ENCODE measurements around the gene ADCY7.
A peak's percentile ranks its signal among the peaks of the same experiment; 100 is the strongest.

The ADCY7 gene

GRCh38 chr16:50267151-50267631 lies 840 bp downstream of the ADCY7 start:
- Histone ChIP-seq H3K27me3 (ENCODE audit: control insufficient read depth in 2 of 2, insufficient read depth in 2 of 2, low read length in 2 of 2) (no peaks in the 10 kb centered on the region), H3K9ac (ENCODE audit: low read depth in 1 of 2, low read length in 2 of 2) (peak overlapping the region; percentile 56 to 75), H3K4me1 (ENCODE audit: control insufficient read depth in 2 of 2, insufficient read depth in 2 of 2, low read length in 2 of 2) (peaks cover 26 to 27% of the 10 kb centered on the region in 2 donors), H3K9me3 (ENCODE audit: control insufficient read depth in 2 of 2, low read length in 2 of 2) (no peaks in the 10 kb centered on the region), H3K27ac (ENCODE audit: low read depth in 2 of 2, low read length in 2 of 2) (peak overlapping the region; percentile 61 to 80), H3K4me3 (ENCODE audit: low read length in 2 of 2) (peak overlapping the region; percentile 26 to 69), H3K36me3 (ENCODE audit: control insufficient read depth in 2 of 2, insufficient read depth in 2 of 2, low read length in 2 of 2) (no peaks in the 10 kb centered on the region)

DNA sequence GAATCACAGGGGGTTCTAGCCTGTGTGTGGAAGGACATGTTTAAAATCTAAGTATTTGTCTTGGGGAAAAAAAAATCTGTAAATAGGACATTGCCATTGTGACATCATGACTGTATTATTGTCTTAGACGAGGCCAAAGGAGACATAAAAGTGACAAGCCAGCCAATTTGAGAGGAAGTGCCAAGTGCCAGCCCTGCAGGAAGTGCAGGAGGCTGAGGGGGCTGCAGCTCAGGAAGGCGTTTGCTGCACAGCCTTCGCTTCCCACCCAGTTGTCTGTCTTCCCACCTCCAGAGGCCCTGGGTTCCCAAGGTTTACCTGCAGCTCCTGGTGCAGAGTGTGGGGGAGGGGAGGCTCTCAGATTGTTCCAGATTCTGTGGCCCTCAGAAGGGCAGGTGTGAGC lies 1.3 kb downstream of the ADCY7 start:
- H3K36me3 ChIP-seq (ENCODE audit: control insufficient read depth in 2 of 2, insufficient read depth in 2 of 2, low read length in 2 of 2) = no peaks in the 10 kb centered on the region
- H3K4me3 ChIP-seq (ENCODE audit: low read length in 2 of 2) = peak overlapping the region in 1 of 2 donors; percentile 69
- H3K9me3 ChIP-seq (ENCODE audit: control insufficient read depth in 2 of 2, low read length in 2 of 2) = no peaks in the 10 kb centered on the region
- H3K27ac ChIP-seq (ENCODE audit: low read depth in 2 of 2, low read length in 2 of 2) = peak overlapping the region in 1 of 2 donors; percentile 61
- H3K4me1 ChIP-seq (ENCODE audit: control insufficient read depth in 2 of 2, insufficient read depth in 2 of 2, low read length in 2 of 2) = peaks cover 26 to 27% of the 10 kb centered on the region in 2 donors
- no peak overlapping the region for H3K9ac ChIP-seq (ENCODE audit: low read depth in 1 of 2, low read length in 2 of 2)
- H3K27me3 ChIP-seq (ENCODE audit: control insufficient read depth in 2 of 2, insufficient read depth in 2 of 2, low read length in 2 of 2) = no peaks in the 10 kb centered on the region

- H3K4me1 ChIP-seq (ENCODE audit: control insufficient read depth in 2 of 2, insufficient read depth in 2 of 2, low read length in 2 of 2) = peaks cover 26 to 29% of the 10 kb centered on the region in 2 donors
Observed at GRCh38 chr16:50268352-50268751, 2.0 kb downstream of the ADCY7 start.

DNA sequence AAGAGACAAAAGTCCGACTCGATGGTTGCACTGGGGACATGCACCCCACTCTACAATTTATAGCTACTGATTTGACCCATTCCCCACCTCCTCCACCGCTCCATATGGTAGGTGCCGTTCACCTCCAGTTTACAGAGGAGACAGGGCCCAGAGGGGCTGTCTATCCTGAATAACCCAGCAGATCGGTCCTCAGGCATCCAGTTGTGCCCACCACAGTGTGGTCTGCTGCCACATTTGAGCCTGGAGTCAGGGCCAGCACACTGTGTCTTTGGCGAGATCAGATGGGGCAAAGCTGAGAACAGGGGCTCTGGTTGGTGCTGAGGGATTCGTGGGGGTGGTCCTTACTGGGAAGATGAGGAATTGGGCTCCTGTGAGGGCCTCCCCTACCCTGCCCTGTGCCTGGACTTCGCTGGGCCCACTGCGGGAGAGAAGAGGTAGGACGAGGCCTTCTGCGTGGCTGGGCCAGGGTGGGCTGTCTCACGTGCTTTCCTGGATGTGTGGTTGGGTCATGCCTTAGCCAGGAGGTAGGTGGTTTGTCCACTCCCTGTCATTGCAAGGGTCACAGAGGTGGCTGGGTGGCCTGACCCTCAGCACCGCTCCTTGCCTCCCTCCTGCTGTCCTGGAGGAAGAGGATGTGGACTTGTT lies 2.8 kb downstream of the ADCY7 start:
- no peaks in the 10 kb centered on the region for H3K36me3 ChIP-seq (ENCODE audit: control insufficient read depth in 2 of 2, insufficient read depth in 2 of 2, low read length in 2 of 2)
- no peak overlapping the region for H3K9ac ChIP-seq (ENCODE audit: low read depth in 1 of 2, low read length in 2 of 2)
- H3K4me3 ChIP-seq (ENCODE audit: low read length in 2 of 2) = no peak overlapping the region
- no peaks in the 10 kb centered on the region for H3K27me3 ChIP-seq (ENCODE audit: control insufficient read depth in 2 of 2, insufficient read depth in 2 of 2, low read length in 2 of 2)
- no peak overlapping the region for H3K27ac ChIP-seq (ENCODE audit: low read depth in 2 of 2, low read length in 2 of 2)
- H3K9me3 ChIP-seq (ENCODE audit: control insufficient read depth in 2 of 2, low read length in 2 of 2) = no peaks in the 10 kb centered on the region
- peaks cover 26 to 31% of the 10 kb centered on the region in 2 donors for H3K4me1 ChIP-seq (ENCODE audit: control insufficient read depth in 2 of 2, insufficient read depth in 2 of 2, low read length in 2 of 2)

More at GRCh38 chr16:50268352-50268751, 2.0 kb downstream of the ADCY7 start:
- Histone ChIP-seq H3K9me3 (ENCODE audit: control insufficient read depth in 2 of 2, low read length in 2 of 2) (no peaks in the 10 kb centered on the region), H3K27ac (ENCODE audit: low read depth in 2 of 2, low read length in 2 of 2) (no peak overlapping the region), H3K36me3 (ENCODE audit: control insufficient read depth in 2 of 2, insufficient read depth in 2 of 2, low read length in 2 of 2) (no peaks in the 10 kb centered on the region), H3K4me3 (ENCODE audit: low read length in 2 of 2) (no peak overlapping the region), H3K9ac (ENCODE audit: low read depth in 1 of 2, low read length in 2 of 2) (no peak overlapping the region), H3K27me3 (ENCODE audit: control insufficient read depth in 2 of 2, insufficient read depth in 2 of 2, low read length in 2 of 2) (no peaks in the 10 kb centered on the region)

- Histone ChIP-seq H3K27me3 (ENCODE audit: control insufficient read depth in 2 of 2, insufficient read depth in 2 of 2, low read length in 2 of 2) (no peaks in the 10 kb centered on the region), H3K9me3 (ENCODE audit: control insufficient read depth in 2 of 2, low read length in 2 of 2) (no peaks in the 10 kb centered on the region), H3K27ac (ENCODE audit: low read depth in 2 of 2, low read length in 2 of 2) (no peak overlapping the region), H3K9ac (ENCODE audit: low read depth in 1 of 2, low read length in 2 of 2) (no peak overlapping the region), H3K36me3 (ENCODE audit: control insufficient read depth in 2 of 2, insufficient read depth in 2 of 2, low read length in 2 of 2) (no peaks in the 10 kb centered on the region), H3K4me3 (ENCODE audit: low read length in 2 of 2) (no peak overlapping the region), H3K4me1 (ENCODE audit: control insufficient read depth in 2 of 2, insufficient read depth in 2 of 2, low read length in 2 of 2) (peaks cover 26 to 31% of the 10 kb centered on the region in 2 donors)
Observed at GRCh38 chr16:50269769-50270509, 3.6 kb downstream of the ADCY7 start.

DNA sequence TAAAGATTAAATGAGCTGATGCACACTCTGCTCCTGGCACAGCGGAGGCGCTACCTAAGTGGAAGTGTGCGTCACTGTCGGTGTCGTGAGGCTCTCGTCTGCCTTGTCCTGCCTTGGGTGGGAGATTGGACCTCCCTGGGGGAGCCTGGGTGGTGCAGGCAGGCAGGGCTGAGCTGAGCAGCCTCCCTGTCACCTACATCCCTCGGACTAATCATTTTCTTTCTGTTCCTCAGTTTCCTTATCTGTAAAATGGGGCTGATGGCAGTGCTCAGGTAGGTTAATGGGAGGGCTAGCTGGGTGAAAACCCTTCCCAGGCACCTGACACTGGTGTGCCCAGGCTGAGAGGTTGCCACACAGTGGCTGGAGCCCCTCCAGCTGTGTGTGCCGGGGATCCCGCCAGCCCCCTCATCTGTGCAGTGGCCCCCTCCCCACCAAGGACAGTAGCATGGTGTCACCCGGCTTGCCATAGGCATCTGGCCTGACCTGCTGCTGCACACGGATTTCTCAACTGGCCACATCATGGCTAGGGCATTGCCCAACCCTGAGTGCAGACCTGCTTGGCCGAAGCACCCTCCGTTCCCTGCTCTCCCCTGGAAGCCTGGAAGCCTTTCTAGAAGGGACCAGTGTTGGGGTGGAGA lies 4.3 kb downstream of the ADCY7 start:
- no peak overlapping the region for H3K27ac ChIP-seq (ENCODE audit: low read depth in 2 of 2, low read length in 2 of 2)
- H3K4me3 ChIP-seq (ENCODE audit: low read length in 2 of 2) = no peak overlapping the region
- H3K9me3 ChIP-seq (ENCODE audit: control insufficient read depth in 2 of 2, low read length in 2 of 2) = no peaks in the 10 kb centered on the region
- no peaks in the 10 kb centered on the region for H3K36me3 ChIP-seq (ENCODE audit: control insufficient read depth in 2 of 2, insufficient read depth in 2 of 2, low read length in 2 of 2)
- H3K4me1 ChIP-seq (ENCODE audit: control insufficient read depth in 2 of 2, insufficient read depth in 2 of 2, low read length in 2 of 2) = peaks cover 22 to 30% of the 10 kb centered on the region in 2 donors
- H3K27me3 ChIP-seq (ENCODE audit: control insufficient read depth in 2 of 2, insufficient read depth in 2 of 2, low read length in 2 of 2) = no peaks in the 10 kb centered on the region
- H3K9ac ChIP-seq (ENCODE audit: low read depth in 1 of 2, low read length in 2 of 2) = no peak overlapping the region

DNA sequence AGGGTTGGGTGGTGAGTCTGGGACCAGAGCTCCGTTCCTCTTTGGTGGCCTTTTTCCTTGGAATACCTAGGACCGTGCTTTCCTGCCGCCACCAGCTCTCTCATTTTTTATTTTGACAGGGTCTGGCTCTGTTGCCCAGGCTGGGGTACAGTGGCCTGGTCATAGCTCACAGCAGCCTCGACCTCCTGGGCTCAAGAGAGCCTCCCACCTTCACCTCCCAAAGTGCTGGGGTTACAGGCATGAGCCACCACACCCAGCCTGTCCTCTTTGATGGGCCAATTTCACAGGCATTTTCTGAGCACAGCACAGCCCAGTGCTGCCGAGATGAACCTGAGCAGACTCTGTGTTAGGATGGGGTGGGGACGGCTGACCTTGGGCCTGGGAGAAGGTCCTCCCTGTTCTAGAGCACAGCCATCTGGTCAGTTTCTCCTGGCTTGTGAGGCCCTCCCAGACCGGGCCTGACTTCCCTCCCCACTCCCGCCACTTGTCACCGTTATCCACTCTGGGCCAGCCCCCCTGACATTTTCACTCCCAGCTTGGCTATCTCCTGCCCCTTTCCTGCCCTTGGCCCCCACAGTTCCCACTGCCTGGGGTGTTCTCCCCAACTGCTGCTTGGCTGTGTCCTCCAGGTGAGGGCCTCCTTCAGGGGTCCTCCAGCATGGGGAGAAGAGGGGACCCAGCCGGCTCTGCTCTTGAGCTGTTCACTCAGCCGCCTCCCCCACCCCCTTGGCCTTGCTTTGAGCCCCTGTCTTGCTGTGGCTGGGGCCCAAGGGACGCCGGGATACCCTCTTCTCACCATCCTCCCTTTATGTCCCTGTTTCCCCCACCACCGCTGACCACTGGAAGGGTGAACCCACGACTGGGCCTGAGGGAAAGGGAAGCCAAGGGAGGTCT lies 5.0 kb downstream of the ADCY7 start:
- Histone ChIP-seq H3K27ac (ENCODE audit: low read depth in 2 of 2, low read length in 2 of 2) (no peak overlapping the region), H3K27me3 (ENCODE audit: control insufficient read depth in 2 of 2, insufficient read depth in 2 of 2, low read length in 2 of 2) (no peaks in the 10 kb centered on the region), H3K9ac (ENCODE audit: low read depth in 1 of 2, low read length in 2 of 2) (no peak overlapping the region), H3K4me1 (ENCODE audit: control insufficient read depth in 2 of 2, insufficient read depth in 2 of 2, low read length in 2 of 2) (peaks cover 17 to 24% of the 10 kb centered on the region in 2 donors), H3K9me3 (ENCODE audit: control insufficient read depth in 2 of 2, low read length in 2 of 2) (no peaks in the 10 kb centered on the region), H3K4me3 (ENCODE audit: low read length in 2 of 2) (no peak overlapping the region), H3K36me3 (ENCODE audit: control insufficient read depth in 2 of 2, insufficient read depth in 2 of 2, low read length in 2 of 2) (no peaks in the 10 kb centered on the region)

- no peak overlapping the region for H3K9ac ChIP-seq (ENCODE audit: low read depth in 1 of 2, low read length in 2 of 2)
- H3K9me3 ChIP-seq (ENCODE audit: control insufficient read depth in 2 of 2, low read length in 2 of 2) = no peaks in the 10 kb centered on the region
- no peak overlapping the region for H3K27ac ChIP-seq (ENCODE audit: low read depth in 2 of 2, low read length in 2 of 2)
- no peaks in the 10 kb centered on the region for H3K36me3 ChIP-seq (ENCODE audit: control insufficient read depth in 2 of 2, insufficient read depth in 2 of 2, low read length in 2 of 2)
- H3K4me3 ChIP-seq (ENCODE audit: low read length in 2 of 2) = no peak overlapping the region
- H3K27me3 ChIP-seq (ENCODE audit: control insufficient read depth in 2 of 2, insufficient read depth in 2 of 2, low read length in 2 of 2) = no peaks in the 10 kb centered on the region
- H3K4me1 ChIP-seq (ENCODE audit: control insufficient read depth in 2 of 2, insufficient read depth in 2 of 2, low read length in 2 of 2) = peaks cover 9 to 17% of the 10 kb centered on the region in 2 donors
Observed at GRCh38 chr16:50272111-50272571, 5.8 kb downstream of the ADCY7 start.

DNA sequence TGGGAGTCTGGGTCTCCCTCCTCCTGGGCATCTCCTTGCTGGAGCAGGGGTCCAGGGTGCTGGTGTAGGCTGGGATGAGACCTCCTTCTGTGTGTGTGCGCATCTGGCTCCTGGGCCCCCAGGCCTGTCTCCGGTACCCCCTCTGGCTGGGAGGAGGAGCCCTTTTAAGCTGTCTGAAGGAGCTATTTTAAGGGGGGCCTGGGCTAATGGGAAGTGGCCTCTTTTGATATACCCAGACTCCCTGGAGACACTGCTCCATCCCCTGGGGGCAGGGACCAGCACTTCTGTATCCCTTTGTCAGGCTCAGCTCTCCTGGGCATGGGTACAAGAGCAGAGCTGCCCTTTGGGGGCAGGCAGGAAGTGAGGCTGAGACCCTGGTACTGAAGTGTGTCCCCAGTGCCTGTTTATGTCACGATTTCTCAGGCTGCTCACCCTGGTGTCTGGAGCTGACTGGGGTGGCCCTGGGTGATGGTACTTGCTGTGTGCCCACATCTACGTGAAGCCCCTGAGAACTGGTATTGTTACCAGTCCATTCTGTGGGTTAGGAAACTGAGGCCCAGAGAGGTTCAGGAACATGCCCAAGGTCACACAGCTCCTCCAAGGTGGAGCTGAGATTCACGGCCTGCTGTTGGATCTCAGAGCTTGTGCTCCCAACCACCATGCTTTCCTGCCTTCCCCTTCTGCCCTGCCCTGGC lies 6.5 kb downstream of the ADCY7 start:
- no peaks in the 10 kb centered on the region for H3K36me3 ChIP-seq (ENCODE audit: control insufficient read depth in 2 of 2, insufficient read depth in 2 of 2, low read length in 2 of 2)
- no peak overlapping the region for H3K9ac ChIP-seq (ENCODE audit: low read depth in 1 of 2, low read length in 2 of 2)
- H3K4me3 ChIP-seq (ENCODE audit: low read length in 2 of 2) = no peak overlapping the region
- H3K9me3 ChIP-seq (ENCODE audit: control insufficient read depth in 2 of 2, low read length in 2 of 2) = no peaks in the 10 kb centered on the region
- H3K27me3 ChIP-seq (ENCODE audit: control insufficient read depth in 2 of 2, insufficient read depth in 2 of 2, low read length in 2 of 2) = no peaks in the 10 kb centered on the region
- H3K4me1 ChIP-seq (ENCODE audit: control insufficient read depth in 2 of 2, insufficient read depth in 2 of 2, low read length in 2 of 2) = peaks cover 3 to 12% of the 10 kb centered on the region in 2 donors
- no peak overlapping the region for H3K27ac ChIP-seq (ENCODE audit: low read depth in 2 of 2, low read length in 2 of 2)

Data from mucosa of rectum (tissue), 2 donors.